ENCODE results near the gene STON2.

STON2 gene

GRCh38 chr14:81280136-81280791 is 119.9 kb downstream of the STON2 start:
- no peak overlapping the region for H4K5ac ChIP-seq (ENCODE audit: low read length)
- DNase-seq: no peak
- no CpG with 5 or more reads among the region's 9 CpGs for WGBS (ENCODE audit: extremely low coverage, insufficient coverage, low lambda C conversion rate)
- no peaks in the 10 kb centered on the region for H3K79me1 ChIP-seq (ENCODE audit: low read length)
- no peak overlapping the region for H3K4ac ChIP-seq (ENCODE audit: low read depth, low read length)
- H3K79me2 ChIP-seq (ENCODE audit: control insufficient read depth, insufficient read depth, low read length): no peaks in the 10 kb centered on the region
- no peaks in the 10 kb centered on the region for H3K27me3 ChIP-seq (ENCODE audit: insufficient read depth, low read length, poor library complexity)
- H2BK120ac ChIP-seq (ENCODE audit: low read depth, low read length): no peak overlapping the region
- no peak overlapping the region for H3K18ac ChIP-seq (ENCODE audit: low read length)
- H3K36me3 ChIP-seq (ENCODE audit: control insufficient read depth, insufficient read depth, low read length): no peaks in the 10 kb centered on the region
- H3K23ac ChIP-seq (ENCODE audit: low read length): no peak overlapping the region
- H3K27ac ChIP-seq (ENCODE audit: low read depth, low read length): no peak overlapping the region
- no peak overlapping the region for H2AK5ac ChIP-seq (ENCODE audit: low read length)
- no peak overlapping the region for H3K9ac ChIP-seq (ENCODE audit: low read length)
- H2BK5ac ChIP-seq (ENCODE audit: low read length): no peak overlapping the region
- H3K56ac ChIP-seq (ENCODE audit: low read length): no peak overlapping the region
- no peaks in the 10 kb centered on the region for H3K4me1 ChIP-seq (ENCODE audit: control insufficient read depth, low read depth, low read length)
- no peak overlapping the region for H4K8ac ChIP-seq (ENCODE audit: low read depth, low read length)
- H3K4me3 ChIP-seq (ENCODE audit: low read length): no peak overlapping the region
- H2BK15ac ChIP-seq (replicated peaks; ENCODE audit: low read depth): no peak overlapping the region
- H3K4me2 ChIP-seq (ENCODE audit: low read length): no peak overlapping the region

GRCh38 chr14:81277096-81277495 is 123.0 kb downstream of the STON2 start:
- Histone ChIP-seq H2BK120ac (ENCODE audit: low read depth, low read length) (no peak overlapping the region), H2AK5ac (ENCODE audit: low read length) (no peak overlapping the region), H3K56ac (ENCODE audit: low read length) (no peak overlapping the region), H3K79me2 (ENCODE audit: control insufficient read depth, insufficient read depth, low read length) (no peaks in the 10 kb centered on the region), H3K4me3 (ENCODE audit: low read length) (no peak overlapping the region), H3K23ac (ENCODE audit: low read length) (no peak overlapping the region), H3K9ac (ENCODE audit: low read length) (no peak overlapping the region), H4K8ac (ENCODE audit: low read depth, low read length) (no peak overlapping the region), H3K4ac (ENCODE audit: low read depth, low read length) (no peak overlapping the region), H3K36me3 (ENCODE audit: control insufficient read depth, insufficient read depth, low read length) (no peaks in the 10 kb centered on the region), H3K4me1 (ENCODE audit: control insufficient read depth, low read depth, low read length) (no peaks in the 10 kb centered on the region), H2BK15ac (replicated peaks; ENCODE audit: low read depth) (no peak overlapping the region), H3K27me3 (ENCODE audit: insufficient read depth, low read length, poor library complexity) (no peaks in the 10 kb centered on the region), H2BK5ac (ENCODE audit: low read length) (no peak overlapping the region), H3K27ac (ENCODE audit: low read depth, low read length) (no peak overlapping the region), H3K18ac (ENCODE audit: low read length) (no peak overlapping the region), H3K4me2 (ENCODE audit: low read length) (no peak overlapping the region), H4K5ac (ENCODE audit: low read length) (no peak overlapping the region), H3K79me1 (ENCODE audit: low read length) (peaks cover 2% of the 10 kb centered on the region)
- WGBS (ENCODE audit: extremely low coverage, insufficient coverage, low lambda C conversion rate): no CpG with 5 or more reads among the region's 12 CpGs
- no peak for DNase-seq

- H3K4me1 ChIP-seq (ENCODE audit: control insufficient read depth, low read depth, low read length): no peaks in the 10 kb centered on the region
- no peak overlapping the region for H4K5ac ChIP-seq (ENCODE audit: low read length)
- no peak overlapping the region for H3K9ac ChIP-seq (ENCODE audit: low read length)
- H3K79me1 ChIP-seq (ENCODE audit: low read length): peaks cover 2% of the 10 kb centered on the region
- H4K8ac ChIP-seq (ENCODE audit: low read depth, low read length): no peak overlapping the region
- H3K18ac ChIP-seq (ENCODE audit: low read length): no peak overlapping the region
- H3K27me3 ChIP-seq (ENCODE audit: insufficient read depth, low read length, poor library complexity): no peaks in the 10 kb centered on the region
- H2AK5ac ChIP-seq (ENCODE audit: low read length): no peak overlapping the region
- H3K4me2 ChIP-seq (ENCODE audit: low read length): no peak overlapping the region
- no peak overlapping the region for H3K27ac ChIP-seq (ENCODE audit: low read depth, low read length)
- H2BK5ac ChIP-seq (ENCODE audit: low read length): no peak overlapping the region
- no peak overlapping the region for H2BK120ac ChIP-seq (ENCODE audit: low read depth, low read length)
- no peak overlapping the region for H3K56ac ChIP-seq (ENCODE audit: low read length)
- no CpG with 5 or more reads among the region's 11 CpGs for WGBS (ENCODE audit: extremely low coverage, insufficient coverage, low lambda C conversion rate)
- H2BK15ac ChIP-seq (replicated peaks; ENCODE audit: low read depth): no peak overlapping the region
- no peak overlapping the region for H3K4me3 ChIP-seq (ENCODE audit: low read length)
- no peak for DNase-seq
- no peaks in the 10 kb centered on the region for H3K36me3 ChIP-seq (ENCODE audit: control insufficient read depth, insufficient read depth, low read length)
- no peak overlapping the region for H3K23ac ChIP-seq (ENCODE audit: low read length)
- H3K4ac ChIP-seq (ENCODE audit: low read depth, low read length): no peak overlapping the region
- H3K79me2 ChIP-seq (ENCODE audit: control insufficient read depth, insufficient read depth, low read length): no peaks in the 10 kb centered on the region
These were observed 123.8 kb downstream of the STON2 start for GRCh38 chr14:81276073-81277069.

GRCh38 chr14:81275305-81276072 is 124.6 kb downstream of the STON2 start:
- H3K18ac ChIP-seq (ENCODE audit: low read length): no peak overlapping the region
- H4K5ac ChIP-seq (ENCODE audit: low read length): no peak overlapping the region
- H3K79me1 ChIP-seq (ENCODE audit: low read length): peaks cover 2% of the 10 kb centered on the region
- no peak overlapping the region for H2BK15ac ChIP-seq (replicated peaks; ENCODE audit: low read depth)
- no peaks in the 10 kb centered on the region for H3K27me3 ChIP-seq (ENCODE audit: insufficient read depth, low read length, poor library complexity)
- H3K79me2 ChIP-seq (ENCODE audit: control insufficient read depth, insufficient read depth, low read length): no peaks in the 10 kb centered on the region
- H2BK120ac ChIP-seq (ENCODE audit: low read depth, low read length): no peak overlapping the region
- no peak overlapping the region for H3K27ac ChIP-seq (ENCODE audit: low read depth, low read length)
- no peak overlapping the region for H2AK5ac ChIP-seq (ENCODE audit: low read length)
- H4K8ac ChIP-seq (ENCODE audit: low read depth, low read length): no peak overlapping the region
- H3K4ac ChIP-seq (ENCODE audit: low read depth, low read length): no peak overlapping the region
- no peak overlapping the region for H3K56ac ChIP-seq (ENCODE audit: low read length)
- H3K4me3 ChIP-seq (ENCODE audit: low read length): no peak overlapping the region
- no peaks in the 10 kb centered on the region for H3K36me3 ChIP-seq (ENCODE audit: control insufficient read depth, insufficient read depth, low read length)
- no peak overlapping the region for H2BK5ac ChIP-seq (ENCODE audit: low read length)
- H3K9ac ChIP-seq (ENCODE audit: low read length): no peak overlapping the region
- no peak overlapping the region for H3K4me2 ChIP-seq (ENCODE audit: low read length)
- H3K4me1 ChIP-seq (ENCODE audit: control insufficient read depth, low read depth, low read length): no peaks in the 10 kb centered on the region
- WGBS (ENCODE audit: extremely low coverage, insufficient coverage, low lambda C conversion rate): no CpG with 5 or more reads among the region's 13 CpGs
- H3K23ac ChIP-seq (ENCODE audit: low read length): no peak overlapping the region
- DNase-seq: no peak

GRCh38 chr14:81273961-81274575 is 126.1 kb downstream of the STON2 start:
- Histone ChIP-seq H4K8ac (ENCODE audit: low read depth, low read length) (no peak overlapping the region), H3K4me1 (ENCODE audit: control insufficient read depth, low read depth, low read length) (no peaks in the 10 kb centered on the region), H3K9ac (ENCODE audit: low read length) (no peak overlapping the region), H4K5ac (ENCODE audit: low read length) (no peak overlapping the region), H2BK15ac (replicated peaks; ENCODE audit: low read depth) (no peak overlapping the region), H2AK5ac (ENCODE audit: low read length) (no peak overlapping the region), H3K4ac (ENCODE audit: low read depth, low read length) (no peak overlapping the region), H3K18ac (ENCODE audit: low read length) (no peak overlapping the region), H3K56ac (ENCODE audit: low read length) (no peak overlapping the region), H3K23ac (ENCODE audit: low read length) (peak overlapping the region; percentile 20), H2BK5ac (ENCODE audit: low read length) (no peak overlapping the region), H3K4me3 (ENCODE audit: low read length) (no peak overlapping the region), H3K79me2 (ENCODE audit: control insufficient read depth, insufficient read depth, low read length) (no peaks in the 10 kb centered on the region), H3K36me3 (ENCODE audit: control insufficient read depth, insufficient read depth, low read length) (no peaks in the 10 kb centered on the region), H3K4me2 (ENCODE audit: low read length) (no peak overlapping the region), H3K27ac (ENCODE audit: low read depth, low read length) (no peak overlapping the region), H3K27me3 (ENCODE audit: insufficient read depth, low read length, poor library complexity) (no peaks in the 10 kb centered on the region), H2BK120ac (ENCODE audit: low read depth, low read length) (no peak overlapping the region), H3K79me1 (ENCODE audit: low read length) (peaks cover 2% of the 10 kb centered on the region)
- WGBS (ENCODE audit: extremely low coverage, insufficient coverage, low lambda C conversion rate): no CpG with 5 or more reads among the region's 3 CpGs
- no peak for DNase-seq

Data from mesendoderm (in vitro differentiated cells).